SK-N-SH (cell line): ENCODE data around the gene ITCH. TPM values are rescaled to one million over a fixed set of nuclear protein-coding genes. Genes with fewer than 3 reads are reported as not detected.

Source experiments
- CTCF ChIA-PET: fragments of 300-600, 350-600 bp; formaldehyde crosslinking; extraction: SDS; loops from one replicate; lab custom pipeline; 2021; lab: Yijun Ruan, JAX
- POLR2A ChIA-PET: fragments of 350-600 bp; sonication (Branson Sonifier 250); formaldehyde crosslinking; extraction: SDS; loops from one replicate; lab custom pipeline; 2020; ENCODE audit warnings: antibody characterized with exemption, inconsistent platforms; lab: Yijun Ruan, JAX
- DNase-seq: peaks from one replicate; pipeline ENCODE4 v3.0.0; 2012
- H2AFZ ChIP-seq: fragments of 200-600 bp; sonication (generic); 2 replicates; pipeline ENCODE4 v1.8.1; 2016; ENCODE audit warnings: antibody characterized with exemption, mild to moderate bottlenecking, low read depth
- H3F3A ChIP-seq: fragments of 200-600 bp; sonication (generic); replicated peaks from 2 replicates; pipeline ENCODE3; 2016; ENCODE audit warnings: antibody characterized with exemption, mild to moderate bottlenecking; ENCODE audit not compliant: insufficient read depth
- H3K27ac ChIP-seq, 2 experiments: fragments of 200-500 bp in 1 of 2; fragments of 200-600 bp in 1 of 2; sonication (Bioruptor generic) in 1 of 2; sonication (generic), shearing (Covaris generic) in 1 of 2; 2 replicates each; pipeline versions ENCODE4 v1.5.1 to v1.6.1; 2014 to 2016; ENCODE audit warnings: low read depth in 2 of 2, inconsistent platforms in 1 of 2, low read length in 1 of 2, mild to moderate bottlenecking in 1 of 2, mixed read lengths in 1 of 2
- H3K27me3 ChIP-seq: fragments of 200-600 bp; sonication (generic), shearing (Covaris generic); 2 replicates; pipeline ENCODE4 v1.6.1; 2016; ENCODE audit warnings: mixed run types; ENCODE audit not compliant: insufficient read depth
- H3K36me3 ChIP-seq, 2 experiments: fragments of 200-500 bp in 1 of 2; fragments of 200-600 bp in 1 of 2; sonication (Bioruptor generic) in 1 of 2; sonication (generic) in 1 of 2; replicated peaks in 1 of 2; 2 replicates each; pipeline versions ENCODE3 to v1.5.1; 2014 to 2016; ENCODE audit warnings: low read length in 1 of 2, mild to moderate bottlenecking in 1 of 2; ENCODE audit not compliant: insufficient read depth in 2 of 2, control insufficient read depth in 1 of 2
- H3K4me1 ChIP-seq, 2 experiments: fragments of 200-500 bp in 1 of 2; fragments of 200-600 bp in 1 of 2; sonication (Bioruptor generic) in 1 of 2; sonication (generic), shearing (Covaris generic) in 1 of 2; 2 replicates each; pipeline versions ENCODE4 v1.5.1 to v1.6.1; 2014 to 2016; ENCODE audit warnings: low read depth in 1 of 2, low read length in 1 of 2, mixed run types in 1 of 2; ENCODE audit not compliant: insufficient read depth in 2 of 2, control insufficient read depth in 1 of 2
- H3K4me2 ChIP-seq: fragments of 200-600 bp; sonication (generic), shearing (Covaris generic); 2 replicates; pipeline ENCODE4 v1.6.1; 2017; ENCODE audit warnings: mixed run types
- H3K4me3 ChIP-seq, 2 experiments: fragments of 200-500 bp in 1 of 2; fragments of 200-600 bp in 1 of 2; sonication (Bioruptor generic) in 1 of 2; sonication (generic), shearing (Covaris generic) in 1 of 2; 2 replicates each; pipeline versions ENCODE4 v1.5.1 to v1.8.1; 2014 to 2016; ENCODE audit warnings: low read depth in 2 of 2, inconsistent platforms in 1 of 2, low read length in 1 of 2, mild to moderate bottlenecking in 1 of 2, mixed read lengths in 1 of 2, moderate library complexity in 1 of 2
- H3K79me2 ChIP-seq: fragments of 200-600 bp; sonication (generic); 2 replicates; pipeline ENCODE4 v1.8.1; 2017; ENCODE audit warnings: mild to moderate bottlenecking; ENCODE audit not compliant: insufficient read depth
- H3K9ac ChIP-seq: fragments of 200-600 bp; sonication (generic); 2 replicates; pipeline ENCODE4 v1.6.1; 2017; ENCODE audit warnings: mixed run types
- H3K9me2 ChIP-seq: fragments of 200-600 bp; sonication (generic); 2 replicates; pipeline ENCODE4 v1.6.1; 2017; ENCODE audit warnings: mixed run types
- H3K9me3 ChIP-seq: fragments of 200-600 bp; sonication (generic); 2 replicates; pipeline ENCODE4 v1.6.1; 2017; ENCODE audit warnings: mixed run types, mild to moderate bottlenecking, moderate library complexity
- H4K20me1 ChIP-seq: fragments of 200-600 bp; sonication (generic); 2 replicates; pipeline ENCODE4 v1.6.1; 2017; ENCODE audit warnings: mild to moderate bottlenecking, mixed run types; ENCODE audit not compliant: insufficient read depth
- FOXJ3 ChIP-seq: sonication (generic); formaldehyde crosslinking; IDR thresholded peaks from 2 replicates; pipeline ENCODE4 v1.5.1; 2020; ENCODE audit warnings: mild to moderate bottlenecking, missing genetic modification reagents
- GABPA ChIP-seq: IDR thresholded peaks from 2 replicates; pipeline ENCODE4 v1.4.0; 2012; ENCODE audit warnings: low read depth, mild to moderate bottlenecking
- GATA2 ChIP-seq: sonication (generic); formaldehyde crosslinking; IDR thresholded peaks from 2 replicates; pipeline ENCODE4 v1.5.0; 2020; ENCODE audit warnings: mild to moderate bottlenecking, missing genetic modification reagents
- MAX ChIP-seq: IDR thresholded peaks from 2 replicates; pipeline ENCODE4 v1.4.0; 2012; ENCODE audit warnings: low read depth
- MEF2A ChIP-seq: IDR thresholded peaks from 2 replicates; pipeline ENCODE4 v1.4.0; 2012; ENCODE audit warnings: low read depth, borderline replicate concordance
- MXI1 ChIP-seq: IDR thresholded peaks from 2 replicates; pipeline ENCODE4 v1.6.1; 2012; ENCODE audit warnings: mild to moderate bottlenecking, low read depth, low read length, improper control_type of control experiment
- NFIC ChIP-seq: IDR thresholded peaks from 2 replicates; pipeline ENCODE4 v1.4.0; 2012; ENCODE audit warnings: borderline replicate concordance
- POLR2AphosphoS5 ChIP-seq: IDR thresholded peaks from 2 replicates; pipeline ENCODE4 v1.6.1; 2012; ENCODE audit warnings: low read depth, low read length
- TCF12 ChIP-seq: IDR thresholded peaks from 2 replicates; pipeline ENCODE4 v1.4.0; 2012
- TEAD4 ChIP-seq: IDR thresholded peaks from 2 replicates; pipeline ENCODE4 v1.4.0; 2012; ENCODE audit warnings: mild to moderate bottlenecking, borderline replicate concordance; ENCODE audit not compliant: insufficient read depth
- USF1 ChIP-seq: IDR thresholded peaks from 2 replicates; pipeline ENCODE4 v1.4.0; 2012; ENCODE audit warnings: low read depth, borderline replicate concordance
- USF2 ChIP-seq: fragments of 150-350 bp; IDR thresholded peaks from 2 replicates; pipeline ENCODE4 v1.6.1; 2017; ENCODE audit warnings: antibody characterized with exemption, low read length, low read depth, borderline replicate concordance
- WGBS: methylation state at CpG from one replicate; pipeline ENCODE4 v1.1.6; 2017; ENCODE audit warnings: low lambda C conversion rate; 5-methylcytosine and 5-hydroxymethylcytosine counted together
- polyA plus RNA-seq, 3 experiments: library from polyadenylated mRNA; depleted of rRNA; stranded (reverse); fragments of >200 nt; gene quantifications; 2 replicates each; pipeline ENCODE4 v1.2.3, GENCODE V29; 2012
- TF ChIP-seq, protein P1 (sequence below): IDR thresholded peaks from 2 replicates; pipeline ENCODE4 v1.6.1; 2012; ENCODE audit warnings: mild to moderate bottlenecking, low read depth, low read length, moderate library complexity
- TF ChIP-seq, protein P2 (sequence below): fragments of 150-350 bp; IDR thresholded peaks from 2 replicates; pipeline ENCODE4 v1.6.1; 2016; ENCODE audit warnings: mild to moderate bottlenecking, low read depth, low read length
- TF ChIP-seq, protein P3 (sequence below): fragments of 200-600 bp; sonication (generic); IDR thresholded peaks from 2 replicates; pipeline ENCODE4 v1.6.1; 2017; ENCODE audit warnings: antibody characterized with exemption, mild to moderate bottlenecking, moderate library complexity

ITCH gene
- polyA plus RNA-seq, 1 of the 3 experiments (the other 2 are of a cell fraction) = 3.8 TPM

- Histone ChIP-seq H3K27ac (no peak overlapping the region), H3F3A (no peaks in the 10 kb centered on the region), H3K4me3 (no peak overlapping the region), H3K9ac (no peak overlapping the region), H3K79me2 (no peaks in the 10 kb centered on the region), H3K27me3 (no peaks in the 10 kb centered on the region), H3K36me3 (no peaks in the 10 kb centered on the region), H3K4me2 (no peak overlapping the region), H3K9me3 (no peaks in the 10 kb centered on the region), H3K4me1 (peaks cover 0 to 3% of the 10 kb centered on the region in 2 experiments; a peak in 1 of 4 replicates), H3K9me2 (no peaks in the 10 kb centered on the region), H4K20me1 (no peaks in the 10 kb centered on the region), H2AFZ (no peak overlapping the region)
- no peak for DNase-seq
- TF ChIP-seq POLR2AphosphoS5 = no peak
- TF ChIP-seq MXI1 = no peak
- TF ChIP-seq NFIC = no peak
- TF ChIP-seq, protein P1, sequence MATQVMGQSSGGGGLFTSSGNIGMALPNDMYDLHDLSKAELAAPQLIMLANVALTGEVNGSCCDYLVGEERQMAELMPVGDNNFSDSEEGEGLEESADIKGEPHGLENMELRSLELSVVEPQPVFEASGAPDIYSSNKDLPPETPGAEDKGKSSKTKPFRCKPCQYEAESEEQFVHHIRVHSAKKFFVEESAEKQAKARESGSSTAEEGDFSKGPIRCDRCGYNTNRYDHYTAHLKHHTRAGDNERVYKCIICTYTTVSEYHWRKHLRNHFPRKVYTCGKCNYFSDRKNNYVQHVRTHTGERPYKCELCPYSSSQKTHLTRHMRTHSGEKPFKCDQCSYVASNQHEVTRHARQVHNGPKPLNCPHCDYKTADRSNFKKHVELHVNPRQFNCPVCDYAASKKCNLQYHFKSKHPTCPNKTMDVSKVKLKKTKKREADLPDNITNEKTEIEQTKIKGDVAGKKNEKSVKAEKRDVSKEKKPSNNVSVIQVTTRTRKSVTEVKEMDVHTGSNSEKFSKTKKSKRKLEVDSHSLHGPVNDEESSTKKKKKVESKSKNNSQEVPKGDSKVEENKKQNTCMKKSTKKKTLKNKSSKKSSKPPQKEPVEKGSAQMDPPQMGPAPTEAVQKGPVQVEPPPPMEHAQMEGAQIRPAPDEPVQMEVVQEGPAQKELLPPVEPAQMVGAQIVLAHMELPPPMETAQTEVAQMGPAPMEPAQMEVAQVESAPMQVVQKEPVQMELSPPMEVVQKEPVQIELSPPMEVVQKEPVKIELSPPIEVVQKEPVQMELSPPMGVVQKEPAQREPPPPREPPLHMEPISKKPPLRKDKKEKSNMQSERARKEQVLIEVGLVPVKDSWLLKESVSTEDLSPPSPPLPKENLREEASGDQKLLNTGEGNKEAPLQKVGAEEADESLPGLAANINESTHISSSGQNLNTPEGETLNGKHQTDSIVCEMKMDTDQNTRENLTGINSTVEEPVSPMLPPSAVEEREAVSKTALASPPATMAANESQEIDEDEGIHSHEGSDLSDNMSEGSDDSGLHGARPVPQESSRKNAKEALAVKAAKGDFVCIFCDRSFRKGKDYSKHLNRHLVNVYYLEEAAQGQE = no peak
- TF ChIP-seq GATA2 = no peak
- no peak for TF ChIP-seq TCF12
- TF ChIP-seq, protein P2, sequence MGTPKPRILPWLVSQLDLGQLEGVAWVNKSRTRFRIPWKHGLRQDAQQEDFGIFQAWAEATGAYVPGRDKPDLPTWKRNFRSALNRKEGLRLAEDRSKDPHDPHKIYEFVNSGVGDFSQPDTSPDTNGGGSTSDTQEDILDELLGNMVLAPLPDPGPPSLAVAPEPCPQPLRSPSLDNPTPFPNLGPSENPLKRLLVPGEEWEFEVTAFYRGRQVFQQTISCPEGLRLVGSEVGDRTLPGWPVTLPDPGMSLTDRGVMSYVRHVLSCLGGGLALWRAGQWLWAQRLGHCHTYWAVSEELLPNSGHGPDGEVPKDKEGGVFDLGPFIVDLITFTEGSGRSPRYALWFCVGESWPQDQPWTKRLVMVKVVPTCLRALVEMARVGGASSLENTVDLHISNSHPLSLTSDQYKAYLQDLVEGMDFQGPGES = no peak
- WGBS = 86% methylated on average over 19 of the region's 20 CpGs
- CTCF ChIA-PET = interaction anchor here (1.0 to 1.4 kb wide), 3 partner anchors 10 to 12 kb away, joined by 3 to 4 read pairs (median 3); no protein-coding TSS in a partner anchor
- POLR2A ChIA-PET = no interaction called here
Observed at GRCh38 chr20:34549291-34549928, 186.3 kb downstream of the ITCH start.

DNA sequence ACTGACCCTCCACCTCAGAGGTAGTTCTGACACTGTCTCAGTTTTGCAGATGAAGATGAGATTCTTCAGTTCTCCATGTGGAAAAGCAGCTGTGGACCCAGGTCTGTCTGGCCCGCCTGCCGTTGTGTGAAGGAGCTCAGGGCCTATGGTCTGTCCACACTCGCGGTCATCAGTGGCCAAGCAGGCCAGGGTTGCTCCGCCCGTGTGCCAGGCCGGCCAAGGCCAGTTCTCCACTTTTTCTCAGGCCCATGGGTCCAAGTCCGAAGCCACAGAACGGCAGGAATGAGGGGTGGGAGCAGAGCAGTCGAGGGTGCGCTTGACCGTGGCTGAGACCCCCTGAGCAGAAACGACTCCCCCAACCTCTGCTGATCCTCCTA is 186.8 kb downstream of the ITCH start:
- 83% methylated on average over 1 of the region's 13 CpGs for WGBS
- Histone ChIP-seq H4K20me1 (no peaks in the 10 kb centered on the region), H3K9me2 (no peaks in the 10 kb centered on the region), H2AFZ (no peak overlapping the region), H3F3A (no peaks in the 10 kb centered on the region), H3K4me3 (no peak overlapping the region), H3K36me3 (no peaks in the 10 kb centered on the region), H3K27ac (no peak overlapping the region), H3K4me2 (no peak overlapping the region), H3K9me3 (no peaks in the 10 kb centered on the region), H3K4me1 (peaks cover 0 to 3% of the 10 kb centered on the region in 2 experiments; a peak in 1 of 4 replicates), H3K27me3 (no peaks in the 10 kb centered on the region), H3K9ac (no peak overlapping the region), H3K79me2 (no peaks in the 10 kb centered on the region)
- ChIA-PET CTCF (interaction anchor here (1.0 to 1.4 kb wide), 2 partner anchors 11 to 13 kb away, joined by 3 to 4 read pairs; no protein-coding TSS in a partner anchor), POLR2A (no interaction called here)
- no peak for DNase-seq
- no peak for TF ChIP-seq MEF2A
- TF ChIP-seq TCF12 = no peak
- no peak for TF ChIP-seq USF1
- TF ChIP-seq, protein P3, sequence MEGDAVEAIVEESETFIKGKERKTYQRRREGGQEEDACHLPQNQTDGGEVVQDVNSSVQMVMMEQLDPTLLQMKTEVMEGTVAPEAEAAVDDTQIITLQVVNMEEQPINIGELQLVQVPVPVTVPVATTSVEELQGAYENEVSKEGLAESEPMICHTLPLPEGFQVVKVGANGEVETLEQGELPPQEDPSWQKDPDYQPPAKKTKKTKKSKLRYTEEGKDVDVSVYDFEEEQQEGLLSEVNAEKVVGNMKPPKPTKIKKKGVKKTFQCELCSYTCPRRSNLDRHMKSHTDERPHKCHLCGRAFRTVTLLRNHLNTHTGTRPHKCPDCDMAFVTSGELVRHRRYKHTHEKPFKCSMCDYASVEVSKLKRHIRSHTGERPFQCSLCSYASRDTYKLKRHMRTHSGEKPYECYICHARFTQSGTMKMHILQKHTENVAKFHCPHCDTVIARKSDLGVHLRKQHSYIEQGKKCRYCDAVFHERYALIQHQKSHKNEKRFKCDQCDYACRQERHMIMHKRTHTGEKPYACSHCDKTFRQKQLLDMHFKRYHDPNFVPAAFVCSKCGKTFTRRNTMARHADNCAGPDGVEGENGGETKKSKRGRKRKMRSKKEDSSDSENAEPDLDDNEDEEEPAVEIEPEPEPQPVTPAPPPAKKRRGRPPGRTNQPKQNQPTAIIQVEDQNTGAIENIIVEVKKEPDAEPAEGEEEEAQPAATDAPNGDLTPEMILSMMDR = no peak
- no peak for TF ChIP-seq GABPA
- no peak for TF ChIP-seq FOXJ3 (CRISPR knock-in tag)
- no peak for TF ChIP-seq POLR2AphosphoS5
- TF ChIP-seq, protein P2 = no peak
- TF ChIP-seq TEAD4 = no peak
- TF ChIP-seq USF2 = no peak
- no peak for TF ChIP-seq MXI1
- no peak for TF ChIP-seq MAX
- no peak for TF ChIP-seq GATA2
